TTC549 (cell line): ENCODE data around the gene RPL12.
"Not testable (repeated sequence)": the region's sequence is repeated elsewhere in the genome, so short reads cannot be mapped to it uniquely, and the experiment has no call there.

ENCODE experiments used
- FAIRE-seq: peaks from 2 replicates; lab custom pipeline; 2012; peaks lifted over from hg19 to GRCh38; lab: Jason Lieb, UNC

RPL12 gene

GRCh38 chr9:127467621-127468020, 16.4 kb upstream of the RPL12 start:
- FAIRE-seq, result no peak

DNA sequence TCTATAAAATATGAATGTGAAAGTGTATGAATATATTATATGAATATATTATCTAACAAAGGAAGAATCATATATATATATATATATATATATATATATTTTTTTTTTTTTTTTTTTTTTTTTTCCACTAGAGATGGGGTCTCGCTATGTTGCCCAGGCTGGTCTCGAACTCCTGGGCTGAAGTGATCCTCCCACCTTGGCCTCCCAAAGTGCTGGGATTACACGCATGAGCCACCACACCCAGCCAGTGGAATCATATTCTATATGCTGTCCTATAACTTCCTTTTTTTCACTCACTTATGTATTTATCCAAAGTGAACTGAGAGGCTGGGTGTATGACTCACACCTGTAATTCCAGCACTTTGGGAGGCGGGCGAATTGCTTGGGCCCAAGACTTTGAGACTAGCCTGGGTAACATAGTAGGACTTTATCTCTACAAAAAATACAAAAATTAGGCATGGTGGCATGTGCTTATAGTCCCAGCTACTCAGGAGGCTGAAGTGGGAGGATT, 15.3 kb upstream of the RPL12 start:
- FAIRE-seq, result not testable (repeated sequence)

- FAIRE-seq, result no peak
These were observed 12.7 kb upstream of the RPL12 start for GRCh38 chr9:127463911-127464310.

DNA sequence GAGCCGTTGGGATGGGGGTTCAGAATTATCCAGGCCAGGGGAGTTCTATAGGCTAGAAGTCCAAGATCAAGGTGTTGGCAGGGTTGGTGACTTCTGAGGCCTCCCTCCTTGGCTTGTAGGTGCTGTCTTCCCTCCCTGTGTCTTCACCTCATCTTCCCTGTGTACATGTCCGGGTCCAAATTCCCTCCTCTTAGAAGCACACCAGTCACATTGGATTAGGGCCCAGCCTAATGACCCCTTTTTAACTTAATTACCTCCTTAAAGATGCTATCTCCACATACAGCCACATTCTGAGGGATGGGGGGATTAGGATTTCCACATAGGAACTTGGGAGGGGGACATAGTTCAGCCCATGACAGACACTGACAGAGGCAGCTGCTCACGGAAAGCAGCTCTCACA, 12.2 kb upstream of the RPL12 start:
- FAIRE-seq, result no peak

GRCh38 chr9:127458921-127459320, 7.7 kb upstream of the RPL12 start:
- no peak for FAIRE-seq

DNA sequence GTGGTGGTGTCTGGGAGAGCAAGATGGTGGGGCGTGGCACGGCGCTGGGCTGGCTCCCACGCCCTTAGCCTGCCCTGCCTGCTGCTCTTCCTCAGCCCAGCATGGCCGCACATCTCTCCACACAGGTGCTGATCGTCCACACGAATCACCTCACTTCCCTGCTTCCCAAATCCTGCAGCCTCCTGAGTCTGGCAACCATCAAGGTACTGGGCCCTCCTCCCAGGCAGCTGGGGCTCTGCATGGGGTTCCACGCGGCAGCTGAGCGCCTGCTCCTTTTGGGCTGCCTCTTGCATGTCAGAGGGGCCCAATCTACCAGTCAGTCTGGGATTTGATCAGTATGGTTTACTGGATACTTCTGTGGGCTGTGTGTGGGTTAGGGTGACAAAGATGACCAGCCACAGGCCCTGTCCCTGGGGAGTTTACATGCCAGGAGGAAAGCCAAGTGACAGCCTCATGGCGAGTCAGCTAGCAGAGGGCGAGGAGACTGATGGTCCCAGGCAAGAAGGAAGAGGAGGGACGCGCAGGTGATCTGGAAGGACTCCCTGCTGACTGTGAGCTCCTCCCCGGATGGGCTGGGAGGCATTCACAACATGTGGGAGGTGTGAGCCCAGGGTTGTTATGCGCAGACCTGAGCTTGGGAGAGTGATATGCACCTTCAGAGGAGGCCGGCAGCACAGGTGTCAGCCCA, 6.1 kb upstream of the RPL12 start:
- FAIRE-seq, result no peak

GRCh38 chr9:127455324-127455992, 4.3 kb upstream of the RPL12 start:
- no peak for FAIRE-seq

DNA sequence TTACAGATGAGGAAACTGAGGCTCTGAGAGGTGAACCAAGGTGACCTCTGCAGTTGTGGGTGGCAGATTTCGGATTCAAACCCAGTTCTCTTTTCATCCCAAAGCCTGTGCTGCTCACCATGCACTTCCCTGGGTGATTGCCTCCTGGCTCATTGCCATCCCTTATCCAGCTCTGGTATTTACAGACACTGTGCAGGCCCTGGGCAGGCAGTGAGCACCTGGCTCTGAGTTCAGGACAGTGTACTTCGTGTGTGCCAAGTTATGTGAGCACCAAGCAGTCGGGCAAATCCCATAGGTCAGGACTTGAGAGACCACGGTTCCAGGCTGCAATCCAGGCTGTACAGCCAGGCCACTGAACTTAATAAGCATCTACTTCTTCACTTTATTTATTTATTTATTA, 1.5 kb upstream of the RPL12 start:
- no peak for FAIRE-seq

DNA sequence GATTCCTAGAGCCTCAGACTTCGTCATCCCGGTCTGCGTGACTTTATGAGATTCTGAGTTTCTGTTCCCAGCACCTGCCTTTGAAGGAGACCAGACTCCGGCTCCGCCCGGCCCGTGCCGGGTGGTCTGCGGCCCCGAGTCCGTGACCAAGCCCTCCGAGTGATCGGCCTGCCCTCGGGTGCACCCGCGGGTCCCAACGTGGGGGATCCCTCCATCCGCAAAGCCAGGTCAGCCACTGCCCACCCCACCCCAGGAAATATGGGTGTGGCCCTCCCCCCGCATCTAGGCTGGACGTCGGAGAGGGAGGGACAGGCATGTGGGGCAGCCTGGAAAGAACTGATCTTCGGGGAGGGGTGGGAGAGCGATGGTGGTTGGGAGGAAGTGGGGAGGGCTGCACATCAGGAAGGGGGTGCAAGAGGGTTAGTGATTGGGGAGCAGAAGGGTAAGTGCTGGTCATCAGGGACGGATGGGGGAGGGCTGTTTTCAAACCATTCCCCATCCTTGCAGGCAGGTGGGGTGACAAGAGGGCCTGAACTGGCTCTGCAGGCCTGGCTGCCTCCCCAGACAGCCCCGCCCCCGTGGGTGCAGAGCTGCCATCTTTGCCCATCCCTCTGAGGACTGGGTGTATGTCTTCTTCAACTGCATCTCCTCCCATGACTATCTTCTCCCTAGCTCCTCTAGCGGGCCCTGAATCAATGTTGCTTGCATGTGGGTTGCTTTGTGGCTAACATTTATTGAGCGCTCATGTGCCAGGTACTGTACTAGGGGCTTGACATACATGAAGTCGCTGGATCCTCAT, 851 bp upstream of the RPL12 start:
- no peak for FAIRE-seq

- FAIRE-seq, result no peak
These were observed 327 bp upstream of the RPL12 start for GRCh38 chr9:127451608-127451857.

DNA sequence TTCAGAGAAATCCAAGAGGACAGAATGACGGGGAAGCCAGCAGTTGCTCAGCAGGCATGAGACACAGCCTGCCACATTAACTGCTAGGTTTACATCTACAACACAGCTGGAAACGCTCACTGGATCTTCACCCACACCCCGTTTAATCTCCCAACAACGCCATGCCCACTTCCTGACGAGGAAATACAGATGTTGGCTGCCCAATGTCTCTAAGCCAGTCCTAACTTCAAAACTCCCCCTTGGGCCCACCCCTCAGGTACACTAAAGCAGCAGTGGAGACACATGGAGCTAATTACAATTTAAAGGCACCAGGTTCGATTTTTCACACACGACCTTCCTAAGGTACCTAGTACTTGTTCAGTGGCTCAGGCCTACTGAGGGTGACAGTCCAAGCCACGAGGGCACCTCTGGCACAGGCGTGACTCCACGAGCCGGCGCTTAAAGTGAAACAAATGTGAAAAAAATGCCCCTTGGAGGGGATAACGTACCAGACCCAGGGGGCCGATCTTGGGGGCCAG, 904 bp downstream of the RPL12 start:
- FAIRE-seq, result no peak

GRCh38 chr9:127449332-127449966, 1.8 kb downstream of the RPL12 start:
- FAIRE-seq, result no peak

GRCh38 chr9:127448112-127448805, 2.9 kb downstream of the RPL12 start:
- no peak for FAIRE-seq

DNA sequence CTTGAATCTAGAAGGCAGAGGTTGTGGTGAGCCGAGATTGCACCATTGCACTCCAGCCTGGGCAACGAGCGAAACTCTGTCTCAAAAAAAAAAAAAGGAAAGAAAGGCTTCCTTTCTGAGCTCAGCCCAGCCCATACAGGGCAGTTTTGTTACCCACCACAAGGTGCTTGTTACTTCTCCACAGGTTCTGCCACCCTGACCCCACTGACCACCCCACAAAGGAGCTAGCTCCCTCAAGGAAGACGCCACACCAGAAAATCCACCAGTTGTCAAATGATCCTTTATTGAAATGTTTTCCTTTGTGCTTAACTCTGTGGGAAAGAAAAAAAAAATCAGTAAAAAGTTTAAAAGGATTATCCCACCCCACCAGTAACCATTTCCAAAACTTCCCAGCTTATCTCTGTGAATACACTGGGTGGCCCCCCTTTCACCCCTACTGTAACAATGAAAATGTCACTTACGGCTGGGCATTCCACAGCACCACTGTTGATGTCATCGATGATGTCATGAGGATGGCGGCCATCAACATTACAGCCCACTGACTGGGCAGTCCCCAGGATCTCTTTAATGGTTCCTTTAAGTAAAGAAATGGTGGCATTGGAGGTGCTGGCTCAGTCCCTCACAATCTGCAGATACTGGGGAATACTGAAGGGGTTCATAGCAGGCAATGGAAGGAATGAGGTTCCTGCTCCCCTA, 3.6 kb downstream of the RPL12 start:
- no peak for FAIRE-seq

DNA sequence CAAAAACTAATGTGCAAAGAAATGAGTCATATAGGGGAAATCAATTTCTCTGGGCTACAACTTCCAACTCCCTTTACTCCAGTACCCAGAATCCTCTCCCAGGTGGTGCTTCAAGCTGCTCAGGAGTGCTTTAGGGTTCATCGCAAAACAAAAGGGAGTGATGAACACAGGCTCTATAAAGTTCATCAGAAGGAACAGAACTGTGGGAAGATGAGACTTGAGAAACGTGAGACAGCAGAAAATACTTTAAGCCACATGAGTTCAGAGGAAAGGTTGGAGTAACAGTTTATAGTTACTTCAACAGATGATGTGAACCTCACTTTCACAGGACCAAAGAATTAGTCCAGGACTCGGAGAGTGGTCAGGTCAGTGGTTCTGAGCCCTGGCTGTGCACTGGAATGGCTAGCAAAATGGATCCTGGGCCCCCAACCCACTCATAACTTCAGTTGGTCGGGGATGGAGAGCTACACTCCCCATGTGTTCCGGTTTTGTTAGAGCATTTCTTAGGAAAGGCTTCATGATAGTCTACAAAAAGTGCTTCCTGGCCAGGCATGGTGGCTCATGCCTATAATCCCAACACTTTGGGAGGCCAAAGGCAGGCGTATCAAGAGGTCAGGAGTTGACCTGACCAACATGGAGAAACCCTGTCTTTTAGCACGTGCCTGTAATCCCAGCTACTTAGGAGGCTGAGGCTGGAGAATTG, 4.3 kb downstream of the RPL12 start:
- FAIRE-seq, result no peak

DNA sequence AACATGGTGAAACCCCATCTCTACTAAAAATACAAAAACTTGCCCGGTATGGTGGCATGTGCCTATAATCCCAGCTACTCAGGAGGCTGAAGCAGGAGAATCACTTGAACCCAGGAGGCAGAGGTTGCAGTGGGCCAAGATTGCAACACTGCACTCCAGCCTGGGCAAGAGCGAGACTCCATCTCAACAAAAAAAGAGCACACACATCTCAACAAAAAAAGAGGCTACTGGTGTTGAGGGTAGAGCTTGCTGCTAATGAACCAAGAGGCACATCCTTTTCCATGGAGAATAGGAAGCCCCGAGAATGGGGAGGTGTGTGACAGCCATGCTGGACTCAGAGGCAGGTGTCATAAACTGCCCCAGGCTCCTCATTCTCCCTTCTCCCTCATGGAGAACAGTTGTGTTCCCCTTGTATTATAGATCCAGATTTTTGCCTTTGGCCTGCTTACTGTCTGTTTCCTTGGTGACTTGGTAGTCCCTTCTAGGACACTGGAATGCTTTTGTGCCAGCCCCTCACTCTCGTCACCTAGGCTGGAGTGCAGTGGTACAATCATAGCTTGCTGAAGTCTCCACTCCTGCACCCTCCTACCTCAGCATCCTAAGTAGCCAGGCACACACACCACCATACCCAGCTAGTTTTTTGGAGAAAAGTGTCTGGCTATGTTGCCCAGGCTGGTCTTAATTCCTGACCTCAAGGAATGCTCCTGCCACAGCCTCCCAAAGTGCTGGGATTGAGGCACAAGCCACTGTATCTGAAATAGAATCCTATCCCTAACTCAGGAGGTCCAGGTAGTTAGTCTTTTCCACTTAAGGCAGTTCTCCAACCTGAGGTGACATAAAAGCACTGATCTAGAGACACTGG, 5.1 kb downstream of the RPL12 start:
- no peak for FAIRE-seq

DNA sequence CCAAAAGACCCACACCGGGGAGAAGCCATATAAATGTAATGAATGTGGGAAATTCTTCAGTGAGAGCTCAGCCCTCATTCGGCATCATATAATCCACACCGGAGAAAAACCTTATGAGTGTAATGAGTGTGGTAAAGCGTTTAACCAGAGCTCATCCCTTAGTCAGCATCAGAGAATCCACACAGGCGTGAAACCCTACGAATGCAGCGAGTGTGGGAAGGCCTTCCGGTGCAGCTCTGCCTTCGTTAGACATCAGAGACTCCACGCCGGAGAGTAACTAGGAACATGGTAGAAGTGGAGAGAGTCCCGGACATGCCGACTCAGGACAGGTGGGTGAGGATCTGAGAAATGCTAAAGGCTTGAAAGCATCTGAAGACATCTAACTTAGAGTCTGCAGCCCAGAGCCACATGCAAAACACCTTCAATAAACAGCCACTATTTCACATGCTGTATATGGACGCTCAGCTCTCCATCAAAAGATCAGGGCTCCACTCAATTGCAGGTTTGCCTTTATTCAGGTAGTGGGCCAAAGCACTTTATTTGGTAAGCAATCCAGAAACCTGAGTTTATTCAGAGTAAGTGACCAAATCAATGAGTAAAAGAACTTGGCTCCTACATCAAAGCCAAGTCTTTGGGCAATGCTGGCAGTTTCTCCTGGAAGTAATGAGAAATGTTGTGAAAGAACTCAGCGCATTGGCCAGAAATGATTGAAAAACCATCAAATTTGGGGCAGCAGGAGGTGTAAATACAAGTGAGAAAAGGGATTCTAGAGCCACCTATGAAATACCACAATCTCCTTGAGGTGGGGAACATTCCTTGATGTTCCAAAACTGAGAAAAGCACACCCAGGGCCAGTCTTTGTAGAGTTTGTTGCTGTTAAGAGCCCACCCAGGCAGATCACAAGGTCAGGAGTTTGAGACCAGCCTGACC, 6.0 kb downstream of the RPL12 start:
- FAIRE-seq, result no peak

GRCh38 chr9:127444283-127444920, 6.8 kb downstream of the RPL12 start:
- no peak for FAIRE-seq
